SU-DHL-6 (cell line): Measurements from ENCODE around the gene MAPK12.
A peak's percentile ranks its signal among the peaks of the same experiment; 100 is the strongest.

ENCODE experiments used
- H2AFZ ChIP-seq: fragments of 200-600 bp; sonication (generic); 2 replicates; pipeline ENCODE4 v1.6.1; 2014; ENCODE audit warnings: low read depth, mild to moderate bottlenecking, moderate library complexity, mixed read lengths, antibody characterized with exemption, low read length; ENCODE audit not compliant: severe bottlenecking
- H3F3A ChIP-seq: fragments of 200-600 bp; shearing (Covaris generic); 2 replicates; pipeline ENCODE4 v1.6.0; 2016; ENCODE audit warnings: antibody characterized with exemption, mild to moderate bottlenecking; ENCODE audit not compliant: insufficient read depth
- H3K27ac ChIP-seq: fragments of 200-600 bp; sonication (generic); 2 replicates; pipeline ENCODE4 v1.5.1; 2016; ENCODE audit warnings: low read depth, mild to moderate bottlenecking, low read length, moderate library complexity, mixed read lengths
- H3K27me3 ChIP-seq: fragments of 200-600 bp; sonication (generic), shearing (Covaris generic); 2 replicates; pipeline ENCODE4 v1.6.0; 2014; ENCODE audit warnings: mild to moderate bottlenecking, low read length
- H3K36me3 ChIP-seq: fragments of 200-600 bp; sonication (generic); 2 replicates; pipeline ENCODE4 v1.6.1; 2014; ENCODE audit warnings: mild to moderate bottlenecking, low read length, mixed read lengths
- H3K4me2 ChIP-seq: fragments of 300-600, 200-600 bp; shearing (Covaris generic), sonication (generic); 2 replicates; pipeline ENCODE4 v1.6.0; 2014; ENCODE audit warnings: low read length, low read depth, mild to moderate bottlenecking; ENCODE audit not compliant: poor library complexity, severe bottlenecking
- H3K4me3 ChIP-seq: fragments of 200-600 bp; sonication (generic); 2 replicates; pipeline ENCODE4 v1.5.1; 2014; ENCODE audit warnings: antibody characterized with exemption, low read length, mild to moderate bottlenecking, mixed read lengths; ENCODE audit not compliant: insufficient read depth, poor library complexity, severe bottlenecking
- H3K79me2 ChIP-seq: fragments of 200-600 bp; sonication (generic); 2 replicates; pipeline ENCODE4 v1.6.1; 2014; ENCODE audit warnings: mild to moderate bottlenecking, low read length, moderate library complexity; ENCODE audit not compliant: insufficient read depth
- H3K9ac ChIP-seq: fragments of 200-600 bp; sonication (generic); 2 replicates; pipeline ENCODE4 v1.7.0; 2014; ENCODE audit warnings: mild to moderate bottlenecking, low read length
- H3K9me2 ChIP-seq: fragments of 200-600 bp; sonication (generic); replicated peaks from 2 replicates; pipeline ENCODE4 v1.6.1; 2014; ENCODE audit warnings: low read length; ENCODE audit not compliant: insufficient read depth
- H3K9me3 ChIP-seq: fragments of 200-600 bp; sonication (generic); 2 replicates; pipeline ENCODE4 v1.6.1; 2014; ENCODE audit warnings: low read length, mixed read lengths; ENCODE audit not compliant: insufficient read depth
- H4K20me1 ChIP-seq: fragments of 200-600 bp; sonication (generic); 2 replicates; pipeline ENCODE4 v1.6.1; 2014; ENCODE audit warnings: low read depth, mild to moderate bottlenecking, antibody characterized with exemption, low read length, moderate library complexity, mixed read lengths
- EZH2phosphoT487 ChIP-seq: fragments of 200-600 bp; sonication (generic), shearing (Covaris generic); conservative IDR thresholded peaks from 2 replicates; pipeline ENCODE4 v1.6.1; 2018; ENCODE audit warnings: mild to moderate bottlenecking, antibody characterized with exemption, low read length, moderate library complexity, mixed read lengths
- TF ChIP-seq, protein P1 (sequence below): fragments of 200-600 bp; sonication (generic); IDR thresholded peaks from one replicate; pipeline ENCODE4 v1.5.1; 2017; ENCODE audit warnings: antibody characterized with exemption, mild to moderate bottlenecking, low read length, moderate library complexity; ENCODE audit not compliant: insufficient read depth, poor library complexity, severe bottlenecking

The MAPK12 gene

DNA sequence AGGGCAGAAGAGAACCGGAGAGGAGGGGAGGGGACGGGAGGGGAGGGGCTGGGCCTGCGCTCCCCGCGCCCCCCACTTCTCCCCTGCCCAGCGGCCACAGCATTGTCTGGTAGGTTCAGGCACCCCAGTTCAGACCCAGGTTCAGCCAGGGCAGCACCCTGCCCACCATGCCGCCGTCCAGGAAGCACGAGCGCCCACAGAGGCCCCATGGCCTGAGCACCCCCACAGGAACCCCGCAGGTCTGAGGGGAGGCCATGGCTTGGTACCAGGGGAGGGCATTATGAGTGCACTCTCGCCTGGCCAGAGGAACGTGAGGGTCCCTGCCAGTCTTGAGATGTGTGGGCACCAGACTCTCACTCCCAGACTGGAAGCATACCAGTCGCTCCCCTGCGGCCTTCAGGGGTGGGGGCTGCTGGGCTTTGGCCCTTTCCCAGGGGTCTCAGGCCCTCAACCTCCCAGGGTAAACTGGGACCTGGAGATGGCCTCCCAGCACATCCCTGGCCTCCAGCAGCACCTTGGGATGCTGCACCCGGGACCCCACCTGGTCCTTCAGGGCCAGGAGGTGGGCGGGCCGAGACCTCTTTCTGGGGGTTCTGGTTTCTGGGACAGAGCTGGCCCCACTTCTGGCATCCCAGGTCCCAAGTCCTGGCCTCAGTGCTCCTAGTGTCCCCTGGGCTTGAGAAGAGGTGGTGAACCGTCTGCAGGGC is 46.6 kb upstream of the MAPK12 start:
- no peak overlapping the region for H3K9ac ChIP-seq
- H4K20me1 ChIP-seq: no peaks in the 10 kb centered on the region
- no peaks in the 10 kb centered on the region for H3K36me3 ChIP-seq
- no peak overlapping the region for H3K4me2 ChIP-seq
- no peaks in the 10 kb centered on the region for H3K79me2 ChIP-seq
- 0 out of 2 replicates have a peak overlapping the region, but pooled peaks have one; percentile 22 for H3K27ac ChIP-seq
- H3K9me2 ChIP-seq: no peaks in the 10 kb centered on the region
- TF ChIP-seq EZH2phosphoT487: no peak
- TF ChIP-seq, protein P1, sequence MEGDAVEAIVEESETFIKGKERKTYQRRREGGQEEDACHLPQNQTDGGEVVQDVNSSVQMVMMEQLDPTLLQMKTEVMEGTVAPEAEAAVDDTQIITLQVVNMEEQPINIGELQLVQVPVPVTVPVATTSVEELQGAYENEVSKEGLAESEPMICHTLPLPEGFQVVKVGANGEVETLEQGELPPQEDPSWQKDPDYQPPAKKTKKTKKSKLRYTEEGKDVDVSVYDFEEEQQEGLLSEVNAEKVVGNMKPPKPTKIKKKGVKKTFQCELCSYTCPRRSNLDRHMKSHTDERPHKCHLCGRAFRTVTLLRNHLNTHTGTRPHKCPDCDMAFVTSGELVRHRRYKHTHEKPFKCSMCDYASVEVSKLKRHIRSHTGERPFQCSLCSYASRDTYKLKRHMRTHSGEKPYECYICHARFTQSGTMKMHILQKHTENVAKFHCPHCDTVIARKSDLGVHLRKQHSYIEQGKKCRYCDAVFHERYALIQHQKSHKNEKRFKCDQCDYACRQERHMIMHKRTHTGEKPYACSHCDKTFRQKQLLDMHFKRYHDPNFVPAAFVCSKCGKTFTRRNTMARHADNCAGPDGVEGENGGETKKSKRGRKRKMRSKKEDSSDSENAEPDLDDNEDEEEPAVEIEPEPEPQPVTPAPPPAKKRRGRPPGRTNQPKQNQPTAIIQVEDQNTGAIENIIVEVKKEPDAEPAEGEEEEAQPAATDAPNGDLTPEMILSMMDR: no peak
- H3F3A ChIP-seq: peaks cover 34% of the 10 kb centered on the region
- H3K4me3 ChIP-seq: no peak overlapping the region
- no peak overlapping the region for H2AFZ ChIP-seq
- no peaks in the 10 kb centered on the region for H3K27me3 ChIP-seq
- H3K9me3 ChIP-seq: no peaks in the 10 kb centered on the region

DNA sequence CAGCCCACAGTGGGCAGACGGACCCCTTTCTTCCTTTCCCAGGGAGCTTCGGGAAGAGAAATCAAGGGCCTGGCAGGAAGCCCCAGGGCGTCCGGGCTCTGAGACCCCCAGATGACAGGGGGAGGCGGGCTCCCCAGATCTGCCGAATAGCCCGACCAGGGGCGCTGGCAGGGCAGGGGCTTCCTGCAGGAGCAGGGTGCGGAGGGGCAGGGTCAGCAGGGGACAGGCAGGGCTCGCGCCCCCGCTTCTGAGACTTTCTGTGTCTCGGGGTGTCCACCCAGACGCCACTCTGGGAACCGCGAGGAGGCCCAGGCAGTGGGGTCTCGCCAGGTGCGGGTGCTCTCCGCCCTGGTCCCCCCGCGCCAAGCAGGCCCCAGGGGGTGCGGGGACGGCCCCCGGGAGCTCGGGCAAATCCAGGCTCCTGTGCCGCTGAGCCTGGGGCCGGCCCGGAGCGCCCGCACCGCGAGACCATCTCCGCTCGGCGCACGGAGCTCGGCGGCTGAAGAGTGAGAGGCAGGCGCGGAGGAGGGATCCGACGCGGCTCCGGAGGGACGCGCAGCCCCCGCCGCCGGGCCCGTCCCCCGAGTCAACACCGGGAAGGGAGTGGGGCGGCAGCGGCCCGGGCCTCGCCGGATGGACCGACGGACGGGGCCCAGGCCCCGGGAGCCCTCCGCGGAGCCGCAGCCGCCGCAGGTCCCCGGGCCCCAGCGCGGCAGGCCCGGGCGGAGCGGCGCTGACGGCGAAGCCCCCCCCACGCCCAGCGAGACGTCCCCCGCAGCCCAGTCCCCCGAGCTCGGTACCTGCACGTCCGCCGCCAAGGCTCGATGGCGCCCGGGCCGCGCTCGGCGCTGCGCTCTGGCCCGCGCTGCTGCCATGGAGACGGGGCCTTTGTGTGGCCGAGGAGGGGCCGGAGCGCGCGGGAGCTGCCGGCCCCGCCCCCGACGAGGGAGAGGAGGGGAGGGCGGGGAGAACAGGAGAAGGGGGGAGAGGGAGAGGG is 45.6 kb upstream of the MAPK12 start, which contains the start of gene PLXNB2:
Gene PLXNB2 (minus strand): TSS at position 894 of the 997 bp plus-strand sequence. CDS start 17,062 bp downstream, outside the sequence.
- H4K20me1 ChIP-seq: no peaks in the 10 kb centered on the region
- no peak within 1 kb of the TSS for H2AFZ ChIP-seq
- no peaks in the 10 kb centered on the region for H3K36me3 ChIP-seq
- H3K4me3 ChIP-seq: peak within 1 kb of the TSS; percentile 54
- H3K4me2 ChIP-seq: peak within 1 kb of the TSS; percentile 74
- H3K27ac ChIP-seq: peak within 1 kb of the TSS; percentile 97
- H3F3A ChIP-seq: peaks cover 43% of the 10 kb centered on the region
- TF ChIP-seq, protein P1: no peak
- TF ChIP-seq EZH2phosphoT487: no peak
- H3K79me2 ChIP-seq: no peaks in the 10 kb centered on the region
- no peaks in the 10 kb centered on the region for H3K9me3 ChIP-seq
- peak within 1 kb of the TSS; percentile 65 for H3K9ac ChIP-seq
- H3K9me2 ChIP-seq: no peaks in the 10 kb centered on the region
- H3K27me3 ChIP-seq: no peaks in the 10 kb centered on the region

DNA sequence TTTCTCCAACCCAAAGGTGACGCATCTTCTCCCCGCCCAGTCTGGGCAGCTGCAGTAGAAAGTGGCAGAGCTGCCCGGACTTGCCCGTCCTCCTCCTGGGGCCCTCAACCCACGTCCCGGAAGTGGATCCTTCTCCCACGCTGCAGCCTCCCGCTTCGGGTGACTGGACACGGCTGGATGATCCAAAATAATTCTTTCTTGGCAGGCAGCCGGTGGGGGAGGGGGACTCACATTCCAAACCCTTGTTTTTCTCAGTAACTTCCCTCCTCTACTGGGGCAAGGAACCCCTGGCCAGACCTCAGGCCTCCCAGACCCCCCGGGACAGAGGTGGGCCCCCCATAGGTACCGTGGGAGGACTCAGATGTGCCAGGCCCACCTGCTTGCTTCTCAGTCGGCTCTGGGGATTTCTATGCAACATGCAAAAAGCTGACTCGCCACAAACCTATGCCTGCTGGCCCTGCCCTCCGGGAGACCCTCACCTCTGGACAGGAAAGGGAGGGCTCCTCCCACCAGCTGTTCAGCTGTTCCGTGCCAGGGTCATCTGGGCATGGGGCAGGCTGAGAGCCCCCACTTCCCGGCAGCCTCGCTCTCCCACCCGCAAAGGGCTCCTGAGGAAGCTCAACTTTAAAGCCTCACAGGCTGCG is 44.6 kb upstream of the MAPK12 start:
- H3K9me3 ChIP-seq: no peaks in the 10 kb centered on the region
- TF ChIP-seq EZH2phosphoT487: no peak
- TF ChIP-seq, protein P1: no peak
- peak overlapping the region; percentile 97 for H3K27ac ChIP-seq
- H3K4me3 ChIP-seq: peak overlapping the region; percentile 54
- peaks cover 46% of the 10 kb centered on the region for H3F3A ChIP-seq
- H2AFZ ChIP-seq: no peak overlapping the region
- H3K9ac ChIP-seq: peak overlapping the region; percentile 65
- H3K79me2 ChIP-seq: no peaks in the 10 kb centered on the region
- peak overlapping the region; percentile 74 for H3K4me2 ChIP-seq
- H4K20me1 ChIP-seq: no peaks in the 10 kb centered on the region
- no peaks in the 10 kb centered on the region for H3K36me3 ChIP-seq
- no peaks in the 10 kb centered on the region for H3K9me2 ChIP-seq
- no peaks in the 10 kb centered on the region for H3K27me3 ChIP-seq
